ENCODE measurements around the gene SLC2A1.

SLC2A1 gene

DNA sequence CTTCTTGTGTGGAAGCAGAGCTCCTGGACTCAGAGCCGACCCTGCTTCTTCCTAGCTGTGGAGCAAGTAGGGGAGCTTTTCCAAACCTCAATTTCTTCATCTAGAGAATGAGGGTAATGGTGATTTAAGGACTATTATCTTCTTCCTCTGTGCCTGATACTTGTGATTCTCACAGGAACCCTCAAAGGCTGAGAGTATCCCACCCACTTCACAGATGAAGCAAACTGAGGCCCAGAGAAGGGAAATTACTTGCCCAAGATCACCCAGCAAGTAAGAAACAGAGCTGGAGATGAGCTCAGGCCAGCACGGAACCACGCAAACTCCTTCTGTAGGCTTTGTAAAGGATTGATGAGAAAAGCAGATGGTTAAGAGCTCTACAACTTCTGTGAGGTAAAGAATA lies 15.1 kb upstream of the SLC2A1 start:
- no peak for DNase-seq (ENCODE audit: low read depth)
- no peak overlapping the region for H3K4me3 ChIP-seq (ENCODE audit: low read depth, low read length)
- TF ChIP-seq, protein P1, sequence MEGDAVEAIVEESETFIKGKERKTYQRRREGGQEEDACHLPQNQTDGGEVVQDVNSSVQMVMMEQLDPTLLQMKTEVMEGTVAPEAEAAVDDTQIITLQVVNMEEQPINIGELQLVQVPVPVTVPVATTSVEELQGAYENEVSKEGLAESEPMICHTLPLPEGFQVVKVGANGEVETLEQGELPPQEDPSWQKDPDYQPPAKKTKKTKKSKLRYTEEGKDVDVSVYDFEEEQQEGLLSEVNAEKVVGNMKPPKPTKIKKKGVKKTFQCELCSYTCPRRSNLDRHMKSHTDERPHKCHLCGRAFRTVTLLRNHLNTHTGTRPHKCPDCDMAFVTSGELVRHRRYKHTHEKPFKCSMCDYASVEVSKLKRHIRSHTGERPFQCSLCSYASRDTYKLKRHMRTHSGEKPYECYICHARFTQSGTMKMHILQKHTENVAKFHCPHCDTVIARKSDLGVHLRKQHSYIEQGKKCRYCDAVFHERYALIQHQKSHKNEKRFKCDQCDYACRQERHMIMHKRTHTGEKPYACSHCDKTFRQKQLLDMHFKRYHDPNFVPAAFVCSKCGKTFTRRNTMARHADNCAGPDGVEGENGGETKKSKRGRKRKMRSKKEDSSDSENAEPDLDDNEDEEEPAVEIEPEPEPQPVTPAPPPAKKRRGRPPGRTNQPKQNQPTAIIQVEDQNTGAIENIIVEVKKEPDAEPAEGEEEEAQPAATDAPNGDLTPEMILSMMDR (IDR thresholded peaks at IDR 0.05; ENCODE audit: control insufficient read depth, extremely low read depth, insufficient read depth): no peak

DNA sequence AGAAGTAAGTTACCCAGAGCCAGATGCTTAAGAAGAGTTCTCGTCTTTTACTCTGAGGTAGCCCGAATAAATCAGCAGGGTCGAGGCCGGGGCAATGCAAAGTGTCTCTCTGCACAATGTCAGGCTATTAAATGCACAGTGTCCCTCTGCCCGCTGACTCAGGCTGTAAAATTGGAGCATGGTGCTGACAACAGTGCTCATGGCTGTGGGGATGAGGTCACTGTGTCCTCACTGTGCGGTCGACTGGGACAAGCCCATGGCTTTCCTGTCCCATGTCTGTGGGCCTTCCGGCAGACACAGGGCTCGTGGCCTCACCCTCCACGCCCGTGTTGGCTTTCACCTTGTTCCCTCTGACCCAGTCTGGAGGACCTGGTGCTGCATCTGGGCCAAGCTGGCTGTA lies 14.6 kb upstream of the SLC2A1 start:
- DNase-seq (ENCODE audit: low read depth): no peak
- H3K4me3 ChIP-seq (ENCODE audit: low read depth, low read length): no peak overlapping the region
- TF ChIP-seq, protein P1 (IDR thresholded peaks at IDR 0.05; ENCODE audit: control insufficient read depth, extremely low read depth, insufficient read depth): no peak

DNA sequence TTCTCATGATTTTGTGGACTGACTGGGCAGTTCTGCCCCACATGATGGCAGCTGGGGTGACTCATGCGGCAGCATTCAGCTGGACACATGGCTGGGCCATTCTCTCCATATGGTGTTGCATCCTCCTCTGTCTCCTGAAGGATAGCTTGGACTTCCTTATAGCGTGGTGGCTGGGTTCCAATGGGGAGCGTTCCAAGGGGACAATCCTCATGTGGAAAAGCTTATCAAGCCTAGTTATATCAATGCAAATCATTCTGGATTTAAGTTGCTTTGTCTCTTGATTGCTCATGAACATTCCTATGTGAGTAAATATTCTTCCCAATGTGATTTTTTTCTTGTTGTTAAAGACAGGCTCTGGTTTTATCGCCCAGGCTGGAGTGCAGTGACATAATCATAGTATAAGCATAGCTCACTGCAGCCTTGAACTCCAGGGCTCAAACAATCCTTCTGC lies 13.2 kb upstream of the SLC2A1 start:
- no peak overlapping the region for H3K4me3 ChIP-seq (ENCODE audit: low read depth, low read length)
- TF ChIP-seq, protein P1 (IDR thresholded peaks at IDR 0.05; ENCODE audit: control insufficient read depth, extremely low read depth, insufficient read depth): no peak
- DNase-seq (ENCODE audit: low read depth): no peak

- H3K4me3 ChIP-seq (ENCODE audit: low read depth, low read length): no peak overlapping the region
- TF ChIP-seq, protein P1 (IDR thresholded peaks at IDR 0.05; ENCODE audit: control insufficient read depth, extremely low read depth, insufficient read depth): no peak
- no peak for DNase-seq (ENCODE audit: low read depth)
Measured at GRCh38 chr1:42970143-42970542, 11.5 kb upstream of the SLC2A1 start.

- no peak overlapping the region for H3K4me3 ChIP-seq (ENCODE audit: low read depth, low read length)
- TF ChIP-seq, protein P1 (IDR thresholded peaks at IDR 0.05; ENCODE audit: control insufficient read depth, extremely low read depth, insufficient read depth): no peak
- DNase-seq (ENCODE audit: low read depth): no peak
Measured at GRCh38 chr1:42968654-42969053, 10.0 kb upstream of the SLC2A1 start.

DNA sequence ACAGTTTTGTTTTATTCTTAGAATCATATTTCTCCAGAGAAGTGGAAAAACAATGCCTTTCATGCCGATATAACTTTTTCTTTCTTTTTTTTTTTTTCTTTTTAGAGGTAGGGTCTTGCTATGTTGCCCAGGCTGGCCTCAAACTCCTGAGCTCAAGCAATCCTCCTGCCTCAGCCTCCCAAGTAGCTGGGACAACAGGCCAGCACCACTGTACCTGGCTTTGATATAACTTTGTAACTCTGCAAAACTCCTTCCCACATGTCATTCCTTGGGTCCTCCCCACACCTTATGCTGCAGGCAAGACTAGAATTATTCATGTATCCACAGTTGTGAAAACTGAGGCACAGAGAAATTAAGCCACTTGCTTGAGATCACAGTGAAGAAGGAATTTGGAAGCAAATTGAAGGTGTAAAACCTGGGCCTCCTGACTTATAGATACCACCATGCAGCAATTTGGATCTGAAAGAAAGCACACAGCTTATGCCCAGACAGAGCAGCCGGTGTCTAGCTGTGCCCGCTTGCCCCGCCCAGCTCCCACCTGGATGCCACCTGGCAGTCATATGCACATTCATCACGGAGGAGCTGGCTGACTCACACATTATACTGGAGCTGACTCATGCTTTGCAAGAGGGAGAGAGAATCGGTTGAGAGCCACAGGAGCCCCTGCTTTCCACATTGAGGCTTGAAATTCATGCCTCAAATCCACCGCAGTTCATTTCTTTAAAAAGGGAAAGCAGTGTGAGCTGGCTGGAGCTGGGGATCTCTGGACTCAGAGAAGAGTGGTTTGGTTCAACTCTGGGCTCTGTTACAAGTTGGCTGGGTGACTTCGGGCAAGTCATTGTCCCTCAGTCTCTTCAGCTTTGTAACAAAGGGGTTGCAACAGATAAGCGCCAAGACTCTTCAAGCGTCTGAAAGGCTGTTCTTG lies 8.3 kb upstream of the SLC2A1 start:
- TF ChIP-seq, protein P1 (IDR thresholded peaks at IDR 0.05; ENCODE audit: control insufficient read depth, extremely low read depth, insufficient read depth): no peak
- H3K4me3 ChIP-seq (ENCODE audit: low read depth, low read length): no peak overlapping the region
- DNase-seq (ENCODE audit: low read depth): no peak
